IMR-90 (cell line): ENCODE results near the gene VWA5A. TPM values are rescaled to one million over a fixed set of nuclear protein-coding genes. Genes with fewer than 3 reads are reported as not detected.

ENCODE experiments used
- ATAC-seq: fragments of 200-7000 bp; cut with Tn5 transposase; 2 replicates; pipeline ENCODE4 v1.9.1; 2020; ENCODE audit warnings: low read depth, mild to moderate bottlenecking, moderate library complexity
- BruUV-seq: library from RNA; stranded (reverse); fragments of 400-500 nt; replicated peaks from 2 replicates; lab custom pipeline; 2021; lab: Mats Ljungman, UMichigan
- CTCF ChIA-PET: fragments of 300-600 bp; formaldehyde crosslinking; extraction: SDS; loops from one replicate; lab custom pipeline; 2021; ENCODE audit warnings: antibody characterized with exemption; lab: Yijun Ruan, JAX
- POLR2A ChIA-PET: fragments of 300-600 bp; sonication (Branson Sonifier 250); formaldehyde crosslinking; loops from one replicate; lab custom pipeline; 2022; ENCODE audit warnings: antibody characterized with exemption; ENCODE audit not compliant: unreplicated experiment; lab: Charles Lee
- DNase-seq: peaks from one replicate; pipeline ENCODE4 v3.0.0; 2013
- H2AFZ ChIP-seq: replicated peaks from 2 replicates; pipeline ENCODE3; 2013; ENCODE audit warnings: low read length, mild to moderate bottlenecking; ENCODE audit not compliant: poor library complexity
- H2AK5ac ChIP-seq: 2 replicates; pipeline ENCODE4 v1.6.1; 2013; ENCODE audit warnings: low read depth, low read length, inconsistent platforms
- H2AK9ac ChIP-seq: replicated peaks from 2 replicates; pipeline ENCODE3; 2013; ENCODE audit warnings: mild to moderate bottlenecking, low read depth, low read length, moderate library complexity; ENCODE audit not compliant: poor library complexity
- H2BK120ac ChIP-seq: 2 replicates; pipeline ENCODE4 v1.6.1; 2013; ENCODE audit warnings: low read depth, low read length, inconsistent platforms
- H2BK15ac ChIP-seq: 3 replicates; pipeline ENCODE4 v1.6.1; 2013; ENCODE audit warnings: low read depth, low read length, inconsistent platforms
- H2BK20ac ChIP-seq: 2 replicates; pipeline ENCODE4 v1.6.1; 2013; ENCODE audit warnings: low read depth, mild to moderate bottlenecking, inconsistent platforms, low read length, moderate library complexity
- H2BK5ac ChIP-seq: 2 replicates; pipeline ENCODE4 v1.6.1; 2013; ENCODE audit warnings: mild to moderate bottlenecking, low read depth, low read length, inconsistent platforms; ENCODE audit not compliant: poor library complexity, severe bottlenecking
- H3K14ac ChIP-seq: replicated peaks from 2 replicates; pipeline ENCODE4 v1.6.1; 2013; ENCODE audit warnings: low read depth, low read length, inconsistent platforms
- H3K18ac ChIP-seq: 2 replicates; pipeline ENCODE4 v1.6.1; 2013; ENCODE audit warnings: low read depth, low read length, control low read depth
- H3K23ac ChIP-seq: 2 replicates; pipeline ENCODE4 v1.6.1; 2013; ENCODE audit warnings: low read depth, low read length, inconsistent platforms
- H3K27ac ChIP-seq: 2 replicates; pipeline ENCODE4 v1.5.1; 2013; ENCODE audit warnings: mild to moderate bottlenecking, control low read depth, low read length; ENCODE audit not compliant: insufficient read depth
- H3K27me3 ChIP-seq: 2 replicates; pipeline ENCODE4 v1.6.1; 2013; ENCODE audit warnings: low read length; ENCODE audit not compliant: control insufficient read depth, insufficient read depth
- H3K36me3 ChIP-seq: 2 replicates; pipeline ENCODE4 v1.6.1; 2013; ENCODE audit warnings: low read length, mixed read lengths; ENCODE audit not compliant: control insufficient read depth, insufficient read depth
- H3K4ac ChIP-seq: 2 replicates; pipeline ENCODE4 v1.6.1; 2013; ENCODE audit warnings: low read depth, low read length, inconsistent platforms
- H3K4me1 ChIP-seq: 2 replicates; pipeline ENCODE4 v1.6.1; 2013; ENCODE audit warnings: low read length, mixed read lengths; ENCODE audit not compliant: control insufficient read depth, insufficient read depth
- H3K4me2 ChIP-seq: 2 replicates; pipeline ENCODE4 v1.6.1; 2013; ENCODE audit warnings: low read depth, mild to moderate bottlenecking, control low read depth, low read length, moderate library complexity
- H3K4me3 ChIP-seq: 2 replicates; pipeline ENCODE4 v1.5.1; 2013; ENCODE audit warnings: low read depth, mild to moderate bottlenecking, control low read depth, low read length, moderate library complexity; ENCODE audit not compliant: insufficient read depth
- H3K56ac ChIP-seq: 2 replicates; pipeline ENCODE4 v1.6.1; 2013; ENCODE audit warnings: low read length, inconsistent platforms; ENCODE audit not compliant: insufficient read depth; ENCODE audit errors: extremely low read depth
- H3K79me1 ChIP-seq, 2 experiments: 2 replicates each; pipeline ENCODE4 v1.6.1; 2013; ENCODE audit warnings: low read length in 2 of 2, inconsistent platforms in 1 of 2, low read depth in 1 of 2
- H3K9ac ChIP-seq: 2 replicates; pipeline ENCODE4 v1.6.1; 2013; ENCODE audit warnings: low read depth, low read length, control low read depth
- H3K9me1 ChIP-seq: 2 replicates; pipeline ENCODE4 v1.6.1; 2013; ENCODE audit warnings: low read length, inconsistent platforms; ENCODE audit not compliant: insufficient read depth
- H3K9me3 ChIP-seq: 2 replicates; pipeline ENCODE4 v1.6.1; 2013; ENCODE audit warnings: low read length; ENCODE audit not compliant: control insufficient read depth, insufficient read depth
- H4K20me1 ChIP-seq: 2 replicates; pipeline ENCODE4 v1.6.1; 2013; ENCODE audit warnings: low read length, inconsistent platforms; ENCODE audit not compliant: insufficient read depth
- H4K5ac ChIP-seq: 2 replicates; pipeline ENCODE4 v1.6.1; 2013; ENCODE audit warnings: mild to moderate bottlenecking, low read depth, low read length, control low read depth
- H4K8ac ChIP-seq, 2 experiments: 2 replicates each; pipeline ENCODE4 v1.6.1; 2013; ENCODE audit warnings: low read depth in 2 of 2, low read length in 2 of 2, control low read depth in 1 of 2, inconsistent platforms in 1 of 2
- H4K91ac ChIP-seq: 2 replicates; pipeline ENCODE4 v1.6.1; 2013; ENCODE audit warnings: low read depth, low read length, inconsistent platforms; ENCODE audit not compliant: insufficient read depth
- BHLHE40 ChIP-seq: fragments of 150-350 bp; IDR thresholded peaks from 2 replicates; pipeline ENCODE4 v1.6.1; 2016; ENCODE audit warnings: mild to moderate bottlenecking, low read depth, low read length
- CHD1 ChIP-seq: IDR thresholded peaks from 2 replicates; pipeline ENCODE4 v1.6.1; 2012; ENCODE audit warnings: low read depth, low read length, improper control_type of control experiment
- MXI1 ChIP-seq: IDR thresholded peaks from 2 replicates; pipeline ENCODE4 v1.6.1; 2012; ENCODE audit warnings: low read depth, mild to moderate bottlenecking, low read length, moderate library complexity, borderline replicate concordance
- RCOR1 ChIP-seq: IDR thresholded peaks from 2 replicates; pipeline ENCODE4 v1.6.1; 2012; ENCODE audit warnings: mild to moderate bottlenecking, low read length, improper control_type of control experiment; ENCODE audit not compliant: insufficient replicate concordance
- SMC3 ChIP-seq: fragments of 150-350 bp; IDR thresholded peaks from 2 replicates; pipeline ENCODE4 v1.6.1; 2016; ENCODE audit warnings: low read depth, mild to moderate bottlenecking, antibody characterized with exemption, low read length, moderate library complexity
- WGBS, 2 experiments: methylation state at CpG; one replicate each; pipeline versions ENCODE4 v1.1.5 to v1.1.7; 2013; ENCODE audit warnings: missing lambda C conversion rate in 2 of 2; ENCODE audit not compliant: insufficient read length in 1 of 2; ENCODE audit errors: extremely low coverage in 2 of 2; 5-methylcytosine and 5-hydroxymethylcytosine counted together
- dilution Hi-C: fragments of 300-500 bp; cut with HindIII; formaldehyde crosslinking; loops from one replicate; pipeline ENCODE4 v1.14.3; 2018; ENCODE audit warnings: low sequenced_read_pairs; ENCODE audit not compliant: unreplicated experiment
- in situ Hi-C: fragments of 300-500 bp; cut with MboI; formaldehyde crosslinking; loops from 3 replicates; pipeline ENCODE4 v1.14.3; 2019; ENCODE audit warnings: low sequenced_read_pairs, inconsistent platforms, mixed read lengths
- intact Hi-C: fragments of 100-400 bp; cut with micrococcal nuclease; formaldehyde crosslinking; loops from 2 replicates; pipeline ENCODE4 v1.10.0; 2022
- polyA plus RNA-seq, 3 experiments: library from polyadenylated mRNA; depleted of rRNA; stranded (reverse); fragments of >200 nt; gene quantifications; 2 replicates each; pipeline ENCODE4 v1.2.3, GENCODE V29; 2012; ENCODE audit warnings: low replicate concordance in 1 of 3
- total RNA-seq: library from RNA; depleted of rRNA; stranded (reverse); fragments of >200 nt; gene quantifications from 2 replicates; pipeline ENCODE4 v1.2.3, GENCODE V29; 2012

The VWA5A gene
- total and polyA plus RNA-seq, 2 of the 4 experiments (the other 2 are of a cell fraction): 5.6 to 6.8 TPM

DNA sequence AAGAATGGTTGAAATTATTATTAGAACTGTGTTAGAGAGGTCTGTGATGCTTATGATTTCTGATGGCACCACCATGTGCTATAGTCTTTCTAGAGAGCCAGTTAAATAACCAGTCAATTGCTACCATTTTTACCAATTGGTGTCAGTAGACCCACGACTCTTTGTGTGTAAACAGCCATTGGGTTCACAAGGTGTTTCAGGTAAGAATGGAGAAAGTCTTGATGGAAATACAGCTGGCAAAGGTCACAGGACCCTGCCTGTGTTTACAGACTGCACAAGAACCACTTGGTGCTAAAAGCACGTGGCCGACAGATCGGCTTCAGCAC is 43.7 kb upstream of the VWA5A start:
- no TSS peak for BruUV-seq
- no peak for DNase-seq
- no peak overlapping the region for H3K14ac ChIP-seq
- intact Hi-C loops (loop anchor here (1.0 to 10.0 kb wide), 5 partner anchors 124 to 793 kb away; partner anchors contain the start of gene ROBO3), dilution Hi-C loops (no loop called here), in situ Hi-C loops (loop anchor here (5.0 to 25.0 kb wide), 3 partner anchors 126 to 516 kb away; partner anchors contain the start of gene OR8D1)
- H3K79me1 ChIP-seq: no peaks in the 10 kb centered on the region
- no peak overlapping the region for H2AFZ ChIP-seq
- H4K20me1 ChIP-seq: no peaks in the 10 kb centered on the region
- peaks cover 19% of the 10 kb centered on the region for H3K27me3 ChIP-seq
- H3K27ac ChIP-seq: no peak overlapping the region
- H2BK5ac ChIP-seq: no peak overlapping the region
- no peak overlapping the region for H3K4ac ChIP-seq
- H3K9ac ChIP-seq: no peak overlapping the region
- POLR2A ChIA-PET: interaction anchor here (1.0 kb wide), 1 partner anchor 43 kb away, joined by 3 read pairs; the partner anchor contains the start of gene VWA5A
- CTCF ChIA-PET: interaction anchor here (0.5 to 1.5 kb wide), 12 partner anchors 10 to 573 kb away, joined by 3 to 9 read pairs (median 4); partner anchors contain the start of genes OR8G1 and VWA5A
- no peak overlapping the region for H3K56ac ChIP-seq
- 0 out of 2 replicates have a peak overlapping the region, but pooled peaks have one; percentile 49 for H2BK20ac ChIP-seq
- ATAC-seq: no peak
- H3K4me2 ChIP-seq: no peak overlapping the region
- H3K36me3 ChIP-seq: no peaks in the 10 kb centered on the region
- TF ChIP-seq RCOR1 (no peak), SMC3 (no peak), BHLHE40 (no peak), CHD1 (no peak), MXI1 (no peak)
- no peak overlapping the region for H3K23ac ChIP-seq
- no peaks in the 10 kb centered on the region for H3K9me3 ChIP-seq
- no peak overlapping the region for H2AK5ac ChIP-seq
- H2BK120ac ChIP-seq: no peak overlapping the region
- H4K5ac ChIP-seq: no peak overlapping the region
- no peaks in the 10 kb centered on the region for H3K4me1 ChIP-seq
- no peak overlapping the region for H4K91ac ChIP-seq
- no peak overlapping the region for H3K4me3 ChIP-seq
- WGBS, 2 experiments: no CpG with 5 or more reads among the region's 4 CpGs
- no peak overlapping the region for H4K8ac ChIP-seq
- no peak overlapping the region for H3K18ac ChIP-seq
- no peaks in the 10 kb centered on the region for H3K9me1 ChIP-seq
- H2AK9ac ChIP-seq: no peak overlapping the region
- no peak overlapping the region for H2BK15ac ChIP-seq
